HG03354 (cell line): ENCODE results near the gene MBD5.

Source experiments
- ATAC-seq: cut with Tn5 transposase; IDR thresholded peaks from one replicate; pipeline ENCODE4 v1.9.1; 2021; ENCODE audit warnings: mild to moderate bottlenecking; ENCODE audit not compliant: unreplicated experiment, poor library complexity, severe bottlenecking

The MBD5 gene

GRCh38 chr2:148555622-148556294 lies 534.9 kb downstream of the MBD5 start:
- ATAC-seq: no peak

GRCh38 chr2:148557844-148558436 lies 537.0 kb downstream of the MBD5 start:
- ATAC-seq: peak; percentile 80

- no peak for ATAC-seq
Measured at GRCh38 chr2:148560496-148560895, 539.6 kb downstream of the MBD5 start.

GRCh38 chr2:148561389-148561788 lies 540.5 kb downstream of the MBD5 start:
- ATAC-seq: no peak

- ATAC-seq: no peak
Measured at GRCh38 chr2:148565272-148565894, 544.5 kb downstream of the MBD5 start.
